A549 (cell line): ENCODE measurements around the gene MGRN1. TPM values are rescaled to one million over a fixed set of nuclear protein-coding genes. Genes with fewer than 3 reads are reported as not detected.
A peak's percentile ranks its signal among the peaks of the same experiment; 100 is the strongest.

Source experiments
- BHLHE40 ChIP-seq: IDR thresholded peaks from 2 replicates; pipeline ENCODE4 v1.6.1; 2012; ENCODE audit warnings: low read depth, low read length, inconsistent platforms
- CBX2 ChIP-seq: fragments of 200-600 bp; sonication (generic); IDR thresholded peaks from 2 replicates; pipeline ENCODE4 v1.6.1; 2016; ENCODE audit warnings: low read depth, mild to moderate bottlenecking, borderline replicate concordance
- CBX8 ChIP-seq: fragments of 200-600 bp; sonication (generic); IDR thresholded peaks from 2 replicates; pipeline ENCODE4 v1.6.1; 2016
- CEBPB ChIP-seq, 2 experiments: fragments of >200 bp in 1 of 2; sonication (Bioruptor Twin) in 1 of 2; formaldehyde crosslinking in 1 of 2; IDR thresholded peaks; 2 replicates each; pipeline ENCODE4 v1.6.1; 2012 to 2016
- CHD2 ChIP-seq: fragments of 150-350 bp; IDR thresholded peaks from 2 replicates; pipeline ENCODE4 v1.6.1; 2014; ENCODE audit warnings: low read length; ENCODE audit not compliant: partially characterized antibody
- CHD4 ChIP-seq: fragments of 200-600 bp; sonication (generic); IDR thresholded peaks from 2 replicates; pipeline ENCODE4 v1.6.1; 2016; ENCODE audit warnings: antibody characterized with exemption, mild to moderate bottlenecking, borderline replicate concordance
- EHF ChIP-seq: fragments of 250-450 bp; sonication (Bioruptor Pico); IDR thresholded peaks from 2 replicates; pipeline ENCODE4 v1.5.0; 2020; ENCODE audit warnings: mild to moderate bottlenecking
- EHMT2 ChIP-seq: fragments of 200-600 bp; sonication (generic); IDR thresholded peaks from 2 replicates; pipeline ENCODE4 v1.6.1; 2016; ENCODE audit warnings: antibody characterized with exemption, low read depth, mild to moderate bottlenecking, moderate library complexity
- EP300 ChIP-seq, 2 experiments: fragments of >200 bp; sonication (Bioruptor Twin); formaldehyde crosslinking; IDR thresholded peaks; 2 replicates in 1 of 2; 3 replicates in 1 of 2; pipeline ENCODE4 v1.6.1; 2016 to 2017
- FOSB ChIP-seq: fragments of 250-450 bp; sonication (Bioruptor Pico); IDR thresholded peaks from 2 replicates; pipeline ENCODE4 v1.5.0; 2020; ENCODE audit warnings: mild to moderate bottlenecking, moderate library complexity
- FOSL2 ChIP-seq, 2 experiments: fragments of 450-650 bp in 1 of 2; fragments of >200 bp in 1 of 2; sonication (Bioruptor Twin) in 1 of 2; formaldehyde crosslinking; IDR thresholded peaks; 2 replicates each; pipeline versions ENCODE4 v1.5.0 to v1.6.1; 2016 to 2020; ENCODE audit warnings: mild to moderate bottlenecking in 1 of 2, moderate library complexity in 1 of 2
- FOXS1 ChIP-seq: fragments of 250-450 bp; sonication (Bioruptor Pico); IDR thresholded peaks from 2 replicates; pipeline ENCODE4 v1.5.0; 2020; ENCODE audit warnings: mild to moderate bottlenecking, moderate library complexity
- HDAC2 ChIP-seq: fragments of 200-600 bp; sonication (generic); IDR thresholded peaks from 2 replicates; pipeline ENCODE4 v1.6.1; 2016
- HOXB13 ChIP-seq: fragments of 250-450 bp; sonication (Bioruptor Pico); IDR thresholded peaks from 2 replicates; pipeline ENCODE4 v1.5.0; 2020; ENCODE audit warnings: low read depth, mild to moderate bottlenecking, moderate library complexity
- HOXB5 ChIP-seq: fragments of 250-450 bp; sonication (Bioruptor Pico); IDR thresholded peaks from 2 replicates; pipeline ENCODE4 v1.5.0; 2020; ENCODE audit warnings: mild to moderate bottlenecking, moderate library complexity
- JUNB ChIP-seq: fragments of >200 bp; sonication (Bioruptor Twin); formaldehyde crosslinking; IDR thresholded peaks from 2 replicates; pipeline ENCODE4 v1.6.1; 2016
- KDM1A ChIP-seq: fragments of 200-600 bp; sonication (generic); IDR thresholded peaks from 2 replicates; pipeline ENCODE4 v1.6.1; 2016; ENCODE audit warnings: low read depth, mild to moderate bottlenecking
- KDM5A ChIP-seq: fragments of 200-600 bp; sonication (generic); IDR thresholded peaks from 2 replicates; pipeline ENCODE4 v1.6.1; 2016; ENCODE audit warnings: antibody characterized with exemption, mild to moderate bottlenecking
- MAFK ChIP-seq: fragments of 450-650 bp; IDR thresholded peaks from 2 replicates; pipeline ENCODE4 v1.6.1; 2014; ENCODE audit not compliant: partially characterized antibody
- MAZ ChIP-seq: fragments of 150-350 bp; IDR thresholded peaks from 2 replicates; pipeline ENCODE4 v1.6.1; 2014; ENCODE audit warnings: antibody characterized with exemption, low read depth, low read length, borderline replicate concordance
- MYC ChIP-seq: IDR thresholded peaks from 2 replicates; pipeline ENCODE4 v1.6.1; 2012; ENCODE audit warnings: mild to moderate bottlenecking, inconsistent platforms, low read length, improper control_type of control experiment, borderline replicate concordance
- NFE2L2 ChIP-seq: fragments of 150-350 bp; conservative IDR thresholded peaks from 2 replicates; pipeline ENCODE4 v1.6.1; 2014; ENCODE audit warnings: low read length
- NR3C1 ChIP-seq: fragments of >200 bp; sonication (Bioruptor Twin); formaldehyde crosslinking; IDR thresholded peaks from 3 replicates; pipeline ENCODE4 v1.6.1; 2017
- PHF8 ChIP-seq: fragments of 200-600 bp; sonication (generic); IDR thresholded peaks from 2 replicates; pipeline ENCODE4 v1.6.1; 2016; ENCODE audit warnings: low read depth, mild to moderate bottlenecking, antibody characterized with exemption, moderate library complexity, borderline replicate concordance
- POLR2A ChIP-seq: IDR thresholded peaks from 2 replicates; pipeline ENCODE4 v1.6.1; 2012; ENCODE audit warnings: mild to moderate bottlenecking, low read length
- POLR2AphosphoS2 ChIP-seq: conservative IDR thresholded peaks from 2 replicates; pipeline ENCODE4 v1.6.1; 2012; ENCODE audit warnings: low read length, improper control_type of control experiment, inconsistent platforms
- RAD21 ChIP-seq, 2 experiments: fragments of >200 bp in 1 of 2; sonication (Bioruptor Twin) in 1 of 2; formaldehyde crosslinking in 1 of 2; IDR thresholded peaks in 1 of 2; conservative IDR thresholded peaks in 1 of 2; 2 replicates in 1 of 2; 3 replicates in 1 of 2; pipeline ENCODE4 v1.6.1; 2012 to 2018; ENCODE audit warnings: inconsistent platforms in 1 of 2
- RARB ChIP-seq: fragments of 250-450 bp; sonication (Bioruptor Pico); IDR thresholded peaks from 2 replicates; pipeline ENCODE4 v1.8.0; 2021; ENCODE audit warnings: mild to moderate bottlenecking, moderate library complexity
- RCOR1 ChIP-seq: fragments of 150-350 bp; IDR thresholded peaks from 2 replicates; pipeline ENCODE4 v1.6.1; 2014; ENCODE audit warnings: antibody characterized with exemption, low read length, low read depth
- RFX5 ChIP-seq: fragments of 450-650 bp; IDR thresholded peaks from 2 replicates; pipeline ENCODE4 v1.7.1; 2014; ENCODE audit warnings: antibody characterized with exemption, mild to moderate bottlenecking, moderate library complexity
- SREBF2 ChIP-seq: fragments of 450-650 bp; IDR thresholded peaks from 2 replicates; pipeline ENCODE4 v1.6.1; 2014; ENCODE audit warnings: mild to moderate bottlenecking, moderate library complexity
- ZFP36 ChIP-seq: fragments of 450-650 bp; IDR thresholded peaks from 2 replicates; pipeline ENCODE4 v1.6.1; 2014; ENCODE audit warnings: borderline replicate concordance; ENCODE audit not compliant: partially characterized antibody
- ZNF302 ChIP-seq: fragments of 250-450 bp; sonication (Bioruptor Pico); IDR thresholded peaks from 2 replicates; pipeline ENCODE4 v1.9.0; 2021; ENCODE audit warnings: inconsistent platforms, mild to moderate bottlenecking, moderate library complexity
- ZSCAN20 ChIP-seq: fragments of 250-450 bp; sonication (Bioruptor Pico); IDR thresholded peaks from 2 replicates; pipeline ENCODE4 v1.8.0; 2022; ENCODE audit warnings: mild to moderate bottlenecking, moderate library complexity
- polyA plus RNA-seq, 4 experiments: library from polyadenylated mRNA; depleted of rRNA in 3 of 4; stranded (reverse); fragments of >200 nt; fragmentation: RNase III in 1 of 4; extraction: RNeasy Plus Mini Kit Qiagen cat#74134 plus additional on column Dnase treatment in 1 of 4; gene quantifications; 2 replicates in 3 of 4; 3 replicates in 1 of 4; pipeline ENCODE4 v1.2.3, GENCODE V29; 2011 to 2017
- TF ChIP-seq, protein P1 (sequence below): fragments of 250-450 bp; sonication (Bioruptor Pico); IDR thresholded peaks from 2 replicates; pipeline ENCODE4 v1.5.0; 2021; ENCODE audit warnings: mild to moderate bottlenecking, moderate library complexity, borderline replicate concordance
- TF ChIP-seq, protein P2 (sequence below): IDR thresholded peaks from 2 replicates; pipeline ENCODE4 v1.6.1; 2012
- TF ChIP-seq, protein P3 (sequence below): fragments of >200 bp; sonication (Bioruptor Twin); formaldehyde crosslinking; IDR thresholded peaks from 2 replicates; pipeline ENCODE4 v1.6.1; 2016
- TF ChIP-seq, protein P4 (sequence below): fragments of 150-350 bp; IDR thresholded peaks from 2 replicates; pipeline ENCODE4 v1.6.1; 2014; ENCODE audit warnings: low read depth, mild to moderate bottlenecking, low read length
- TF ChIP-seq, protein P5 (sequence below): fragments of >200 bp; sonication (Bioruptor Twin); formaldehyde crosslinking; IDR thresholded peaks from 3 replicates; pipeline ENCODE4 v1.6.1; 2016

Gene MGRN1
- polyA plus RNA-seq, 2 of the 4 experiments (the other 2 are of a cell fraction): 4.3 to 29.9 TPM

DNA sequence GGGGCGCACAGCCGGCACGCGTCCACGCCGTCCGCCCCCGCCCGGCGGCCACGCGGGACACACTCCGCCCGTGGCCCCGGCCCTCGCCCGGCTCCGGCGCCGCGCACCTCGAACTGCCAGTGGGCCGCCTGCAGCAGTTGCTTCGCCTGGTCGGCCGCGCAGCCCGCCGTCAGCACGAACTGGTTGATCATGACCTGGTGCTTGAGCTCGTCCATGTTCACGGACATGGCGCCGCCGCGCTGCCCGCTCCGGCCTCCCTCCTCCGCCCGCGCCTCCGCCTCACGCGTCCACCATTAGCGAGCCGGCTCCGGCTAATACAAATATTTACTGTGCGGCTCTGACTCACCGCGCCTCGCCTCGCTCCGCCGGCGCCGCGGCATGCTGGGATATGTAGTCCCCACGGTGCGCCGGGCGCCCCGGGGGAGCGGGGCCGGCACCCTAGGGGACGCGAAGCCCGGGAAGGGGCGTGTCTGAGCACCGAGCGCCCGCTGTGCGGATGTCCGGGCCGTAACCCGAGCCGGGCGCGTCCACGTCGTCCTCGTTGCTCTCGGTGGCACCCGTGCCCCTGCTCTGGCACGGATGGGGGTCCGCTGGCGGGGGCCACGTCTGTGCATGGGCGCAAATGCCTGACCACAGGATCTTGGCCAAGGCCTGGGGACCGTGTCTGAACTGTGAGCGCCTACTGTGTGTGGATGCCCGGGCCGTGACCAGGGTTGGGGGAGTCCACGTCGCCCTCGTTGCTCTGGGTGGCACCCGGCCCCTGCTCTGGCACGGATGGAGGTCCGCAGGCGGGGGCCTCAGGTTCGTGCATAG, 9.8 kb upstream of the MGRN1 start, which contains the start of gene UBALD1 (continued):
- TF ChIP-seq, protein P1, sequence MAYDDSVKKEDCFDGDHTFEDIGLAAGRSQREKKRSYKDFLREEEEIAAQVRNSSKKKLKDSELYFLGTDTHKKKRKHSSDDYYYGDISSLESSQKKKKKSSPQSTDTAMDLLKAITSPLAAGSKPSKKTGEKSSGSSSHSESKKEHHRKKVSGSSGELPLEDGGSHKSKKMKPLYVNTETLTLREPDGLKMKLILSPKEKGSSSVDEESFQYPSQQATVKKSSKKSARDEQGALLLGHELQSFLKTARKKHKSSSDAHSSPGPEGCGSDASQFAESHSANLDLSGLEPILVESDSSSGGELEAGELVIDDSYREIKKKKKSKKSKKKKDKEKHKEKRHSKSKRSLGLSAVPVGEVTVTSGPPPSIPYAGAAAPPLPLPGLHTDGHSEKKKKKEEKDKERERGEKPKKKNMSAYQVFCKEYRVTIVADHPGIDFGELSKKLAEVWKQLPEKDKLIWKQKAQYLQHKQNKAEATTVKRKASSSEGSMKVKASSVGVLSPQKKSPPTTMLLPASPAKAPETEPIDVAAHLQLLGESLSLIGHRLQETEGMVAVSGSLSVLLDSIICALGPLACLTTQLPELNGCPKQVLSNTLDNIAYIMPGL (CRISPR knock-in tag): no peak
- TF ChIP-seq ZFP36 (no peak), FOSL2 (IDR thresholded peaks at IDR 0.05) (peak; percentile 85), FOSL2 (CRISPR knock-in tag; IDR thresholded peaks at IDR 0.05) (peak; percentile 97), MYC (peak; percentile 66; the same call in 1 of the 2 replicates), KDM1A (no peak), CBX2 (no peak), HDAC2 (no peak), EHMT2 (no peak), CHD4 (no peak), SREBF2 (no peak), KDM5A (no peak), EP300 (IDR thresholded peaks at IDR 0.05) (no peak), RARB (CRISPR knock-in tag) (no peak), HOXB13 (CRISPR knock-in tag) (peak; percentile 77; the same call in 1 of the 2 replicates), POLR2AphosphoS2 (no peak), MAFK (no peak), RAD21 (conservative IDR thresholded peaks at IDR 0.05 in 1 of 2, IDR thresholded peaks at IDR 0.05 in 1 of 2) (no peak), ZNF302 (CRISPR knock-in tag) (no peak), FOSB (CRISPR knock-in tag) (no peak), HOXB5 (CRISPR knock-in tag) (no peak), RFX5 (no peak), POLR2A (peak; percentile 80), FOXS1 (CRISPR knock-in tag) (no peak), NR3C1 (no peak), EHF (CRISPR knock-in tag) (no peak; the same call in 1 of the 2 replicates), RCOR1 (no peak), ZSCAN20 (no peak), CHD2 (no peak), PHF8 (peak; percentile 78; the same call in 1 of the 2 replicates), CBX8 (no peak), MAZ (no peak), CEBPB (IDR thresholded peaks at IDR 0.05) (no peak), BHLHE40 (0 out of 2 replicates have a peak, but pooled peaks have one; percentile 12), NFE2L2 (no peak), JUNB (peak; percentile 44)
- TF ChIP-seq, protein P2, sequence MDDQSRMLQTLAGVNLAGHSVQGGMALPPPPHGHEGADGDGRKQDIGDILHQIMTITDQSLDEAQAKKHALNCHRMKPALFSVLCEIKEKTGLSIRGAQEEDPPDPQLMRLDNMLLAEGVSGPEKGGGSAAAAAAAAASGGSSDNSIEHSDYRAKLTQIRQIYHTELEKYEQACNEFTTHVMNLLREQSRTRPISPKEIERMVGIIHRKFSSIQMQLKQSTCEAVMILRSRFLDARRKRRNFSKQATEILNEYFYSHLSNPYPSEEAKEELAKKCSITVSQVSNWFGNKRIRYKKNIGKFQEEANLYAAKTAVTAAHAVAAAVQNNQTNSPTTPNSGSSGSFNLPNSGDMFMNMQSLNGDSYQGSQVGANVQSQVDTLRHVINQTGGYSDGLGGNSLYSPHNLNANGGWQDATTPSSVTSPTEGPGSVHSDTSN: no peak
- TF ChIP-seq, protein P3, sequence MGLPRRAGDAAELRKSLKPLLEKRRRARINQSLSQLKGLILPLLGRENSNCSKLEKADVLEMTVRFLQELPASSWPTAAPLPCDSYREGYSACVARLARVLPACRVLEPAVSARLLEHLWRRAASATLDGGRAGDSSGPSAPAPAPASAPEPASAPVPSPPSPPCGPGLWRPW: no peak
- TF ChIP-seq, protein P4, sequence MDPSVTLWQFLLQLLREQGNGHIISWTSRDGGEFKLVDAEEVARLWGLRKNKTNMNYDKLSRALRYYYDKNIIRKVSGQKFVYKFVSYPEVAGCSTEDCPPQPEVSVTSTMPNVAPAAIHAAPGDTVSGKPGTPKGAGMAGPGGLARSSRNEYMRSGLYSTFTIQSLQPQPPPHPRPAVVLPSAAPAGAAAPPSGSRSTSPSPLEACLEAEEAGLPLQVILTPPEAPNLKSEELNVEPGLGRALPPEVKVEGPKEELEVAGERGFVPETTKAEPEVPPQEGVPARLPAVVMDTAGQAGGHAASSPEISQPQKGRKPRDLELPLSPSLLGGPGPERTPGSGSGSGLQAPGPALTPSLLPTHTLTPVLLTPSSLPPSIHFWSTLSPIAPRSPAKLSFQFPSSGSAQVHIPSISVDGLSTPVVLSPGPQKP: no peak
- TF ChIP-seq, protein P5, sequence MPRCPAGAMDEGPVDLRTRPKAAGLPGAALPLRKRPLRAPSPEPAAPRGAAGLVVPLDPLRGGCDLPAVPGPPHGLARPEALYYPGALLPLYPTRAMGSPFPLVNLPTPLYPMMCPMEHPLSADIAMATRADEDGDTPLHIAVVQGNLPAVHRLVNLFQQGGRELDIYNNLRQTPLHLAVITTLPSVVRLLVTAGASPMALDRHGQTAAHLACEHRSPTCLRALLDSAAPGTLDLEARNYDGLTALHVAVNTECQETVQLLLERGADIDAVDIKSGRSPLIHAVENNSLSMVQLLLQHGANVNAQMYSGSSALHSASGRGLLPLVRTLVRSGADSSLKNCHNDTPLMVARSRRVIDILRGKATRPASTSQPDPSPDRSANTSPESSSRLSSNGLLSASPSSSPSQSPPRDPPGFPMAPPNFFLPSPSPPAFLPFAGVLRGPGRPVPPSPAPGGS: peak; percentile 69; the same call in 2 of the 3 replicates
